ENCODE data around the gene ULK3. TPM values are rescaled to one million over a fixed set of nuclear protein-coding genes. Genes with fewer than 3 reads are reported as not detected.
A peak's percentile ranks its signal among the peaks of the same experiment; 100 is the strongest.

Gene ULK3
- total RNA-seq, 1 experiment from 2014 or later: 32.1 TPM

DNA sequence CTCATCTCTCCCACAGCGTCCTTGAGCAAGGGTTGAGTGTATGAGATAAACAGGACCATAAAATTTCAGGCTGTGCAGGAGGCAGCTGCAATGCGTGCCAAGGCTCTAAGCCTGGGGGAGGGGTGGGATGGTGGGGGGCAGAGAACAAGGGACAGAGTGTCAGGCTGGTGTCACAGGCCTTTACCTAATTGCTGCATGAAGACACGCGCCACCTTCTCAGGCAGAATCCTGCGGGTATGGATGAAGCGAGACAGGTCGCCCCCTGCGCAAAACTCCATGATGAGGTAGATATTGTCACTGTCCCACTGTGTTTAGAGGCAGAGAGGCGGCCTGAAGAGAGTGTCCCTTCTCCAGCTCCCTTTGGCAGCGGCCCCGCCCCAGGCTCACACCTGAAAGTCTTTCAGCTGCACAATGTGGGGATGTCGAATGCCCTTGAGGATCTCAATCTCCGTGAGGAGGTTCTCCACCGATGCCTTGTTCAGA is 1.0 kb downstream of the ULK3 start:
- no peak for DNase-seq (ENCODE audit: extremely low read depth, low read depth)

DNA sequence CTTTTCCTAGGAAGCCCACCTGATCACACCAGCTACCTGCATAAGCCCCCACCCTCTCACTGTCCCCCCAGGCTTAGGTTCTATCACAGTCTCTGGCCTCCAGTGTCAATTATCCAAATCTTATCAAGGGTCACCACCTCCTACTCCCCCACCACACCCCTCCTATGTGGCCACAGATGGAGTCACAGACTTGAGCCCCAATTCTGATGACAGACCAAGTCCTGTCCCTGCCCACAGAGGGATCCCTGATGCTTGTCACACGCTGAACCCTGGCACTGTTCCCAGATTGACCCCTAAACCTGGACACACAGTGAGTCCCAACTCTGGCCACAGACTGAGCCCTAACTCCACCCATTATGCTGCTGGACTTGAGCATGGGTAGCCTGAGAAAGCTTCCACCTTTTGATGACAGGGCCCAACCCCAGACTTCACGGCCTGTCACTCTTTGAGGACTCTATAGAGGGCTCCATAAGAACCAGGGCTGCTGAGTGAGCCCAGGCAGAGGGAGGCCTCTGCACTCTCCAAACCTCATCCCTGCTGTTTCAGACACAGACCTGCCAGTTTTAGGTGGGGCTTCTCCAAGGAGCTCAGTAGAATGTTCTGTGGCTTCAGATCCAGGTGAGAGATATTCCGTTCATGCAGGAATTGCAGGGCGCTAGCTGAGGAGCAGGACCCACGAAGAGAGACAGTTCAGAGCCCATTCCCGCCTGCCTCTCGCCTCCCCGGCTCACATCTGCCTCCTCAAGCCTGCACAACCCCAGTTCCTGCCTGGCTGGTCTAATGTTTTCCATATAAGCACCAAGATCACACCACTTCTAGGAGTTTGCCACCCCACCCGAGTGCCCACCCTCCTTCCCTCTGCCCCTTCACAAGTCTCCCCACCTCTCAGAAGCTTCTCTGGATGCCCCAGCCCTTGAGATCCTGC is 1.8 kb downstream of the ULK3 start:
- DNase-seq (ENCODE audit: extremely low read depth, low read depth): no peak

DNA sequence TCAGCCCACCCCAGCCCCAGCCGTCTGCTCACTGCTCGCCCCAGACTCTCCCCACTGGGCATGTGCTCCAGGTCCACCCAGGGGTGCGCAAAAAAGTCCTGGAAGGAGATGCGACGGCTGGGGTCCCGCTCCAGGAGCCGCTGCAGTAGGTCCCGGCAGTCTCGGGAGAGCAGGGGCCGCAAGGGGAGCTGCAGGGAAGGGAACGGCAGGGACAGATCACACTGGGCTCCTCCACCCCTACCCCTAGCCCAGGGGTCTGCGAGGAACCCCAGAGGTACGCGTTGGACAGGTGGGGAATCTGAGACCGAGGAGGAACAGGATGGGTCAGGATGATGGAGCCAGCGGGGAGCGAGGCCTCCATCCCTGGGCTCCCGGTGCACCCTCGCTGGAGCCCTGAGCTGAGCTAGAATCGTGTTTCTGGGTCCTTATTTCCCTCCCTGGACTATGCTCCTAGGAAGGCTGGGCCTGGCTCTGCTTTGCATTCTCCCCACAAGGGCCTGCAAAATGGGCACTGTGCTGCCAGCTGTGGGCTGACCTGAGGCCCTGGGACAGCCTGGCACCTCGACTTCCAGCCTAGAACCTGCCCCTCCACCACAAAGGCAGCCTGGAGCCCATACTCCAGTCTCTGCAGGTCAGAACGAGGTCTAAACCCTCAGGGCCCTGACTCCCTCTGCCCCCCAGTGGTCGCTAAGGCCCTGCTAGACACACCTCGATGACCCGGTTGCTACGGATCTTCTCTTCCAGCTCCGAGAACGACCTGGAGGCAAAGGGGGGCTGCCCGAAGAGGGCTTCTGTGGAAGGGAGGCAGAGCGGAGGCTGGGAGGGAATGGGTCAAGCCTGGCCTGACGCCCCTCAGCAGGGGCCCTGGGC is 3.2 kb downstream of the ULK3 start:
- no peak for DNase-seq (ENCODE audit: extremely low read depth, low read depth)

DNA sequence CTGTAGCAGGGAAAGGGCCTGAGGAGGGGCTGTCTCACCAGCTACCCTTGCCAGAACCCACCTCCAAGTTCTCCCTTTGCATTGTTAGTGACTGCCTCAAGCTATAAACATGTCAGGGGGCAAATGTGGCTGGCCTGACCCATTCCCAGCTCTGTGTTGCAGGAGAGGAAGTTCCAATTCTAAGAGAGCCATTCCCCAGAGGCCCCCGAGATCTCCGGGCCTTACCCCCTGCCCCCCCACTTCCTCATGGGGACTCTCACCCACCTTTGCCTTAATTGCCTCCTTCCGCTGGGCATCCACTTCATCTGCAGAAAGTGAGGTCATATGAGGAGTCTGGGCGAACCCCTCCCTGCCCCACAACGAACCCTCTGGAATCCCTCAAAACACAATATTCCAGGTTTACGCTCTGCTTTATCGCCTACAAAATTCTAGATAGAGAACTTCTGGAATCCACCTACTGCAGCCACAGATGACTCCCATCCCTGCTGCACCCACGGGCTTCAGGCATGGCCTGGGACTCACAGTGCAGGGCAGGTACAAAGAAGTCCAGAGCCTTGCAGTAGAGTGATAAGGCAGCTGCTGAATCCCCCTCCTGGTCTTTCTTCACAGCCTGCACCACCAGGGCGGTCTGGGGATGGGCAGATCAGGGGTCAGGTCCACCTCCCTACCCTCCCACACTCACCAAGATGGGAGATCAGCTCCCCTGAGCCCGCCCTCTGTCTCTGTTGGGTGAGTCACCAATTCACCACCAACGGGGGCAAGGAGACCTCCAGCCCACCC is 4.0 kb downstream of the ULK3 start:
- no peak for DNase-seq (ENCODE audit: extremely low read depth, low read depth)

DNA sequence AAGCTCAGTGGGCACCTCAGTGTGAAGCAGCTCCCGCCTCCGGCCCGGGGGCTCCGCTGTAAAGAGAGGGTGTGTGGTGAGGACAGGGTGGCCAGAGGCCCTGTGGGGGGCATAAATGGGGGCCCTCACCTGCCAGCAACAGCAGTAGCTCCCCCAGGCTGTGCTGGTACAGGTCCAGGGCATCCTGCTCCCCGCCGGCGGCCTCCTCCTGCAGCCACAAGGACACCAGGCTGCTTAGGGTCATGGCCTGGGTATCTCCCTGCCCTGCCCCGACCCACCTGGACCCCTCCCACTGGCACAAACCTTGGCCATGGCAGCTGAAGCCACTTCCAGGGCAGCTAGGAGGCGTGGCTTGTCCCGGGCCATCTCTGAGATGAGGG is 4.8 kb downstream of the ULK3 start:
- DNase-seq (ENCODE audit: extremely low read depth, low read depth): no peak

DNA sequence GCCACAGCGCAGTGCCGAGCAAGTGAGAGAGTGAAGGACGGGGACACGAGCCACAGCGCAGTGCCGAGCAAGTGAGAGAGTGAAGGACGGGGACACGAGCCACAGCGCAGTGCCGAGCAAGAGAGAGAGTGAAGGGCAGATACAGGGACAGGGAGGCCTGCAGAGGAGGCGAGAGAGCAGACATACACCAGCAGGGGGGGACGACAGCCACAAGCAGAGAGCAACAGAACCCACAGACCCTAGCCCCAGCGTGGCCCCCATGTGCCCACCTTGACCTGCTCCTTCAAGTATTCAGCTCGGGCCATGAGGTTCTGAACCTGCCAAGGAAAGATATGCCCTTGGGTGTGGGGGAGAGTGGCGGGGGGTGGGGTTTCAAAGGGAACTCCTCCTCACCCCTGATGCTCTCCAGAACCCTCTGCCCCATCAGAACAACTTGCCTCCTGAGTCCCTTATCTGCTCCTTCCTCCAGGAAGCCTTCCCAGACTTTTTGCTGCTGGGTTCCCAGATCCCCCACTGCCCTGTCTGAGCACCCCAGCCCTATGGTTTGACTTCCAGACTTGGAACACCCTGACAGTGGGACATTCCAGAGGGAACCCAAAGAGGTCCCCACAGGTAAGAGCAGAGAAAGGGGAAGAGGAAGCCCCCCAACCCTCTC is 5.3 kb downstream of the ULK3 start:
- DNase-seq (ENCODE audit: extremely low read depth, low read depth): no peak

DNA sequence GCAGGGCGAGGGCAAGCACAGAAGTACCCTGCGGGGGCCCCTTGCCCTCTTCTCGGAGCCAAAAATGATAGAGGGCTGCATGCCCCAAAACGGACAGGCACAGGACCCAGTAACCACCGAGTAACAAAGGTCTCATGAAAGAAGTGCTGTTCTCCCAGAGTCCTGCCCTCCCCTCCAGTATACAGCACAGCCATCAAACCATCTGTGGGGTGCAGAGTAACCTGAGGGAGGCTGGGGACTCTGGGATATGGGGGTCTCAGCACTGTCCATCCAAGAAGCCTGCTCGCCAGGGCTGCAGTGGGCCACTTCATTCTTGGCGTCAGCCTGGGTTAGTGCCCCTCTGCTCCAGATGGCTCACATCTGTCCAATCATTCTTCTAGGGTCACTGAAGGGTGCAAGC is 6.1 kb downstream of the ULK3 start:
- no peak for DNase-seq (ENCODE audit: extremely low read depth, low read depth)

DNA sequence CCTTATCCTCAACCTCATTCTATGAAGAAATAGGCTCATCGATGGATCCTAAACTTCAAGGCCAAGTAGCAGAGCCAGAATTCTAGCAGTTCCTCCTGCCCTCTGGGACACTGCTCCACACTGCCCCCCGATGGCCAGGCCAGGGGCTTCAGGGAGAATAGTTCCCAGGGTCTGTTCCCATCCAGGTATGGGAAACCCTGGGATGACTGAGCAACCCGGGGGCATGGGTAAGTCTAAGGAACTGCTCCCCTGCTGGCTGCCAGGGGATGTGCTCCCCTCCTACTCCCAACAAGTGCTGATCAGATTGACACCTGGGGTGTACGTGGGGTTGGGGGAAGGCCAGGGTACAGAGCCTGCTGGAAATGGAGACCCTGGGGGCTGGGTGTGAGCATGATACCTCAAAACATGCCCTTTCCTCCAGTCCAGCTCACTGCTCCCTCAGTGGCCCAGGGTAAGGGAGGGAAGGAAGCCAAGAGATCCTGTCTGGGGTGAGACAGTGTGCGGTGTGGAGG is 7.6 kb downstream of the ULK3 start:
- DNase-seq (ENCODE audit: extremely low read depth, low read depth): peak; percentile 47

DNA sequence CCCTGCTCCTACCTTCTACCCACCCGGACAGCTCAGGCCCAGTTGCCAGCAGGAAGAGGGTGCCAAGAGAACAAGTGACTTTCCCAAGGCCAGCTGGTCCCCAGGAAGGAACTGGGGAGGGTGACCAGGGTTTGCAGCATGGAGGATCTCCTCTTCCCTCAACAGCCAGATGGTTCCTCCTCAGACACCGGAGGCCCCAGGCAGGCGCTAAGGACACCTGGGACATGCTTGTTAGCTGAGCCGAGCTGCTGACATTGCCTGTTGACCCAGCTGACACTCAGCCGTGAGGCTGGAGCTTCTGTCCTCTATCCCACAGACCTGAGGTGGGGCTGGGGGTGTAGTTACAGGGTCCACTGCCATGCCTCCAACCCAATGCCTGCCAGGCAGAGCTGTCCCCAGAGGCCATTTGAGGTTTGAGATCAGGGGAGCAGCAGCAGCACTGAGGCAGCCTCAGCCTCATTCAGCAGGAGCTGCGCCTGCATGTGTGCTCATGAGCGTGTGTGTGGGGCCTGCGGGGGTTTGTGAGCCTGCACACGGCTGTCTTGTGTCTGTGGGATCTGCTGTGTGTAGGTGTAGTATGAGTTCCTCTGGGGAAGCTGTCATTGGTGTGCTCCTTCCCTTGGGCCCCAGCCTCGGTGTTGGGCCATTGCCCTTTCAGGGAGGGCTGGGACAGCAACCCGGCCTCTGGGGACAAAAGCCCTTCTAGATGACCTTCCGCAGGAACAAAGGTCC is 9.4 kb downstream of the ULK3 start:
- DNase-seq (ENCODE audit: extremely low read depth, low read depth): no peak

DNA sequence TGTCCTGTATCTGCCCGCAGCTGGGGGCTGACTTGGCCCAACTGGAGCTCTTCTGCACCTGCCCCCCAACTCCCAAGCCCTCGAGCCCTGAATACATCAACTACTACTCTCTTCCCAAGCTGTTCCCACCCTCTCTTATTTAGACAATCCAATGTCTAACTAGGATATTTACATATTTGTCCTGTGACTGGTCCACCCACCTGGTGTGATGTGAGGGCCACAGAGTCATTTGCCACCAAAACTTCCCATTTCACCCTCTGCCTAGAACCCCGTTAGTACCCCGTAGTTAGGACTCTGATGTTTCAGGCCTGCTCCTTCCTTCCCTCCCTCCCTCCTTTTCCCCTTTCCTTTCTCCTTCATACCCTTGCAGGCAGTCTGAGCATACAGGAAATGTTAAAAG is 10.1 kb downstream of the ULK3 start:
- DNase-seq (ENCODE audit: extremely low read depth, low read depth): no peak

DNA sequence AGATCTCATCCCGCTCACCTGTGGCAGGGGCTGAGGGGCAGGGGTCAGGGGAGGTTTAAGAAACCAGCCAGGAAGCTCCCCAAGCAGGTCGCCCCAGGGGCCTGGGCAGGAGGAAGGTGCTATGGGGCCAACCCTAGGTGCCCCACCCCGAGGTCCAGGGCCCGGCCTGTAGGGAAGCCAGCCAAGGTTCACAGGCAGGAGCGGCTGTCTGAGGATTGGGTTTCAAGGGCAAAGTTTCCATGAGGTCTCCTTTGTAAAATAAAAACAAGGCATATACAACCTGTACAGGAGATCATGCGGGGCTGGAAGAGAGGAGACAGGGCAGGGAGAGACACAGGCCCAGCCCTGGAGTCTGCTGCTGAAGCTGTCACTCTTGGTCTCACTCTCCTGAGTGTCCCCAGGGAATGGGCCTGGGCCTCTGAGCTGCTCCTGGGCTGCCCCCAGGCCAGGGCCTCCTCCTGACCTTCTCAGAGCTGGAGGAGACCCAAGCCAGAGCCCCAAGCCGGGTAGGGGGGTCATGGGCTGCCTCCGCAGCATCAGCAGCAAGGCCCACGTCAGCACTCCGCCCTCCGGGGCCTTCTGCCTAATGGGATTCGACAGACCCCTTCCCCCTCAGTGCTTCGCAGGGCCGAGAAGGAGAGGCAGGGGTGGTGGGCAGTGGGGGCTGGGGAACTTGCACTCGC is 11.0 kb downstream of the ULK3 start:
- DNase-seq (ENCODE audit: extremely low read depth, low read depth): no peak

DNA sequence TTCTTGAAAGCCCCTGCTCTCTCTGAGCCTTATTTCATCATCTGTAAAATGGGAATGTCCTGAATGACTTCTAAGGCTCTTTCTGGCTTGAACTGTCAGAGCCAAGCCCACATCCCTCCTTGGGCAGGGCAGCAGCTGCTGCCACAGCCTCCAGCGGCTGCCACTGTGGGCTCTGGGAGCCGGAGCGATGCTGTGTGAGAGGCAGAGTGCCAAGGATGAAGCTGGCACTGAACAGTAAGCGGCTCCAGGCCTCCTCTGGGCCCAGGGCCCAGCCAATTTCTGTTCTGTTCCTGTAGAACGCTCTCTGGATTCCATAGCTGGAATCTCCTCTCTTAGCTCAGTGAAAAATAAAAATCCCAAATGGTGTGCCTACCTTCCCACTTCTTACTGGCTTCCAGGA is 12.1 kb downstream of the ULK3 start:
- no peak for DNase-seq (ENCODE audit: extremely low read depth, low read depth)

DNA sequence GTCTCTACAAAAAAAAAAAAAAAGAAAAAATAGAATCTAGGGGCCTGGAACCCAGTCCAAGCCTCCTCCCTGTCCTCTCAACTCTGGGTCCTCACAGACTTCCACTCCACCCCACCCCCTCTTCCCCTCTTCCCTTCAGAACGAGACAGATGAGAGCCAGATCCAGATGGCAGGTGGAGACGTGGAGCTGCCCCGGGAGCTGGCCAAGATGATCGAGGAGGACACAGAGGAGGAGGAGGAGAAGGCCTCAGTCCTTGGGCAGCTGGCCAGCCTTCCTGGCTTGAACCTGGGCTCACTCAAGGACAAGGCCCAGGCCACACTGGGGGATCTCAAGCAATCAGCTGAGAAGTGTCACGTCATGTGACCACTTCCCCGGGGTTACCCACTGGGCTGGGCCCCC is 13.0 kb downstream of the ULK3 start:
- DNase-seq (ENCODE audit: extremely low read depth, low read depth): no peak

DNA sequence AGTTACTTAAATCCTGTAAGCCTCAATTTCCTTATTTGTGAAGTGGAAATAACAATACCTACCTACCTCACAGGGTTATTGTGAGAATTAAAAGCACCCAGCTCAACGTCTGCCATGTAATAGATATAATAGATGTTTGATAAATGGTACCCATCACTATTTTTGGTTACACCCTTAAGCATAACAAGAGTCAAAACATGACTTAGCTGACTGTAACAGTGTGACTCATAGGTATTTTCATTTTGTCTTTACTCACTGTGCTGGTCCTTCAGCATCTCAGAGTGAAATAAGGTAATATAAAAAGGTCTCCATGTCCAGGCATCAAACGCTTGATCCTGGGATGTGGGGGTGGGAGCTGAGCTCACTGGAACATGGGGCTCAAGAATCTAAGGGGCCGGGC is 13.5 kb downstream of the ULK3 start:
- no peak for DNase-seq (ENCODE audit: extremely low read depth, low read depth)

DNA sequence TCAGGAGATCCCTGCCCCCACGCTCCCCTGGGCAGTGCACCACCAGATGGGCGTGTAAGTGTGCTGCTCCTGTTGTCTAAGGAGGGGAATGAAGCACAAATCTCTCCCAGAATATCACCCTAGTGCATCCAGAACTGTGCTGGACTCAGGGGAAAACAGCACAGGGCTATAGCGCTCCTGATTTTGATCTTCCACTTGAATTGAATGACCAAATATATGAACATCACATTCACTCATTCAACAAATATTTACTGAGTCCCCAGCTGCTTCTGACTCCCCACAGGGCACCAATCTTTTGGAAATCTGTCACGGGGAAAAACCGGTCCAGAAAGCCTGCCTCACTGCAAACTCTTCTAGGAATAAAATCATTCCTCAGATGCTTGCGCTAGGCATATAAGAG is 14.1 kb downstream of the ULK3 start:
- DNase-seq (ENCODE audit: extremely low read depth, low read depth): no peak

DNA sequence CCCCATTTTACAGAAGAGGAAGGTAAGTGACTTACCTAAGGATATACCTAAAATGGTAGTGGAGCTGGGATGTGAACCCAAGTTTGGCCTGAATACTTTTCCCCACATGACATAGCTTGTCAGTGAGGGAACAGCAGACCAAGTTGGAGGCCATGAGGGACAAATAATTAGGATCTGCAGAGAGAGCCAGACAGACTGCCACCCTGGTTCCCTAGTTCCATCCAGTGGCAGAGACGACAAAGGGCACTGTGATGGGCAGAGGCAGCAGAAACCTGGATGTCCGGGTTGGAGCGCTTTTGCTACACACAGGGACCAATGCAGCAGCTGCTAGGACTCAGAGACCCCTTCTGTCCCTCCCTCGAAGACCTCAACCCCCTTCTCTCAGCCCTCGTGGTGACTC is 15.3 kb downstream of the ULK3 start:
- no peak for DNase-seq (ENCODE audit: extremely low read depth, low read depth)

DNA sequence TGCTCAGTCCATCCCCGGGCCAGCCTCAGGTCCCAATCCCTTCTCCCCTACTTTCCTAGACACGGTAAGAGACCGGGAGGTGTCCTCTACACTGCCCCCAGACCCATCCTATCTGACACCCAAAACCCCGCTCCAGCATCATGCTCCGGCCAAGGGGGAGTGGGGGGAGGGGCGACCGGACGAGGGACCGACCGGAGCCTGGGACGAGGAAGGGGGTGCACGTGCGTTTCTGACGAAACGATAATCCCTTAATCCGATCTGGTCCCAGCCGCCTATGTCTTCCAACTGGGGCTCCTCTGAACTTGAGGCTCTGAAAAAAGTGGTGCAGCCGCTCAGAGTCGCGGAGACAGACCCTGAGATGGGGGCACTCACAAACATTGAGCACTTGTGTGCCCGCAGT is 16.0 kb downstream of the ULK3 start:
- DNase-seq (ENCODE audit: extremely low read depth, low read depth): no peak

DNA sequence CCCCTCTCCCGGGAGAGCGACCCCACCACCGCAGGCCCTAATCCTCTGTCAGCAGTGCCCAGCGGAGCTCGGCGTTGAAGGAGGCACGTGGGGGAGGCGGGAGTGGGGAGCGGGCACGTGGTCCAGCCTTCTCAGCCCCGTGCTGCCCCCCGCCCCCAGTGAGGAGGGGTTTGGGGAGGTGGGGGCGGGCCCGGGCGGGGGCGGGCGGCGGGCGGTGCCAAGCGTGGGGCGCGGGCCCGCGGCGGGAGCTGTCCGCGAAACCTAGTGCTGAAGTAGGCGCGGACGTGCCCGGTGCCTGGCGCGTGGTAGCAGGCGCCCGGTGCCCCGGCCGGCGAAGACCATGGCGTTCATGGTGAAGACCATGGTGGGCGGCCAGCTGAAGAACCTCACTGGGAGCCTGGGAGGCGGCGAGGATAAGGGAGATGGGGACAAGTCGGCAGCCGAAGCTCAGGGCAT is 16.6 kb downstream of the ULK3 start, which contains the start of gene CPLX3:
Gene CPLX3 (plus strand): TSS at position 264 of the 456 bp plus-strand sequence. CDS start 77 bp downstream, at position 341.
- DNase-seq (ENCODE audit: extremely low read depth, low read depth): peak; percentile 9

DNA sequence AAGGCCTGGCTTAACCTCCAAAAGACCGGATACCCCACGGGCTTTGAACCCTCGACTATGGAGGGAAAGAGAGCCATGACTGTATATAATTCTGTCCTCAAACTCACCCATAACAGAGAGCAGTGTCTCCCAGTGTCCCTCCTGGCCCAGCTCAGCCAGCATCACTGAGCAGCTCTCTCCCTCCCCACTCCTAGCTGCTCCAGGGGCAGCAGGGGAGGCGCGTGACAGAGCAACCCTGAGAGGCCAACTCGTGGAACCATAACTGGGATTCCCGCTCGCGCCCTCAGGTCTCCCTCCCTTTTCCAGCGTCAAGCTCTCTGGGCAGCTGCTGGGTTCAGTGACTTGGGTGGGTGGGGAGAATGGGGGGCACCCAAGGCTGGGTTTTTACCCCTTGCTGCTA is 17.1 kb downstream of the ULK3 start:
- no peak for DNase-seq (ENCODE audit: extremely low read depth, low read depth)

Data from NCI-H460 (cell line).